ENCODE measurements around the gene PROM2.

Gene PROM2

DNA sequence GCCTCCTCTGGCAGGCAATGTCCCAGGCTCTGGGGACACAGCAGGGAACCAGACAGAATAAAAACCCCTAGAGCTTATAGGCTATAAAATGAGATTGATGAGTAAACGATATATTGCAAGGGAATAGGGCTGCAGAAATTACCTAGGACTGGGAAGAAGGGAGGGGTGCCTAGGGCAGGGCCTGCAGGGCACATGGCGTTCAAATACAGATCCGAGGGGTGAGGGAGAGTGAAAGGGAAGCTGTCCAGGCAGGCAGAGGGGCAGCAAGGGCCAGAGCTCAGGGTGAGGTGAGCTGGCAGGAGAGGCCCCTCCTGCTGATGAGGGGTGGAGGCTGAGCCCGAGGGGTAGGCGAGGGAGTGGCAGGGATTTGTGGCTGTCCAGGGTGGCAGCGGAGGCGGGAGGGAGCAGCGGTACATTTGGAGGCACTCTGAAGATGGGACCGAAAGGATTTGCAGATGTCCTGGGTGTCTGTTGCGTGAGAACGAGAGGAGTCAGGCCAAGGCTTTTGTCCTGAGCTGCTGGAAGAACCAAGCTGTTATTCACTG, 56.6 kb downstream of the PROM2 start:
- no peaks in the 10 kb centered on the region for H3K36me3 ChIP-seq (ENCODE audit: control insufficient read depth, low read depth, low read length)
- no peaks in the 10 kb centered on the region for H3K9me3 ChIP-seq (ENCODE audit: control insufficient read depth, low read depth, low read length)
- no peaks in the 10 kb centered on the region for H3K27me3 ChIP-seq (ENCODE audit: control insufficient read depth, insufficient read depth, low read length)
- H3K27ac ChIP-seq (ENCODE audit: low read length): no peak overlapping the region
- no peak overlapping the region for H3K9ac ChIP-seq (ENCODE audit: low read length)
- H3K4me1 ChIP-seq (ENCODE audit: control insufficient read depth, low read depth, low read length): no peaks in the 10 kb centered on the region
- H3K4me3 ChIP-seq (ENCODE audit: low read length): no peak overlapping the region

DNA sequence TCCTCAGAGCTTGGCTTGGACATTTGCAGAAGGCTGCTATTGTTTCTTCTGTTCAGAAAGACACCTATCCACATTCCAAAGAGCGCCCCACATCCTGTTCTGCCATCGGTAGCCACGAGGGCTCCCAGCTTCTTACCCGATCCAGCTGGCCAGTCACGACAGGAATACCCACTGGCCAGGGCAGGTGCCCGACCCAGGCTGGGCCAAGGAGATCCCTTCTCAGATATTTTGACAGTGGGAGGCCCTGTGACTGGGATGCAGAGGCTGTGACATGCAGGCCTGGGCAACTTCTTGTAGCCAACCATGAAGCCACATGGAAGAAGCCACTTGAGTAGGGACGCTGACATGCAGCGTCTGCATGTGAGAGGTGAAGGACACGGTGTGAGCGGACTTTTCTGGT, 57.4 kb downstream of the PROM2 start:
- Histone ChIP-seq H3K4me1 (ENCODE audit: control insufficient read depth, low read depth, low read length) (no peaks in the 10 kb centered on the region), H3K27ac (ENCODE audit: low read length) (no peak overlapping the region), H3K9me3 (ENCODE audit: control insufficient read depth, low read depth, low read length) (no peaks in the 10 kb centered on the region), H3K36me3 (ENCODE audit: control insufficient read depth, low read depth, low read length) (no peaks in the 10 kb centered on the region), H3K27me3 (ENCODE audit: control insufficient read depth, insufficient read depth, low read length) (no peaks in the 10 kb centered on the region), H3K4me3 (ENCODE audit: low read length) (no peak overlapping the region), H3K9ac (ENCODE audit: low read length) (no peak overlapping the region)

DNA sequence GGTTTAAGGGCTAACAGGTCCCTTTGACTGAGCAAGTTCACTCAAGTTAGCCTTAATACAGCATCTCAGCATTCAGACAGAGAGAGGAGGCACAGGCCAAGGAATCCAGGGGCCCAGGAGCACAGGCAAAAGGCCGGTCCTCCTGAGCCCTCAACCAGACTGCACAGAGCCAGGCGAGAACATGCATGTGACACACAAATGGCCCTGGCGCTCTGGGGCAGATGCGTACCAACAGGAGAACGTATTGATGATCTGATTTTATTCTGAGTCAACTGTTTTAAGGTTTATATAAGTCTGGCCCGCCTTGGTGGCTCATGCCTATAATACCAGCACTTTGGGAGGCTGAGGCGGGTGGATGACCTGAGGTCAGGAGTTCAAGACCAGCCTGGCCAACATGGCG, 57.8 kb downstream of the PROM2 start:
- Histone ChIP-seq H3K4me3 (ENCODE audit: low read length) (no peak overlapping the region), H3K4me1 (ENCODE audit: control insufficient read depth, low read depth, low read length) (no peaks in the 10 kb centered on the region), H3K27me3 (ENCODE audit: control insufficient read depth, insufficient read depth, low read length) (no peaks in the 10 kb centered on the region), H3K36me3 (ENCODE audit: control insufficient read depth, low read depth, low read length) (no peaks in the 10 kb centered on the region), H3K27ac (ENCODE audit: low read length) (no peak overlapping the region), H3K9ac (ENCODE audit: low read length) (no peak overlapping the region), H3K9me3 (ENCODE audit: control insufficient read depth, low read depth, low read length) (no peaks in the 10 kb centered on the region)

DNA sequence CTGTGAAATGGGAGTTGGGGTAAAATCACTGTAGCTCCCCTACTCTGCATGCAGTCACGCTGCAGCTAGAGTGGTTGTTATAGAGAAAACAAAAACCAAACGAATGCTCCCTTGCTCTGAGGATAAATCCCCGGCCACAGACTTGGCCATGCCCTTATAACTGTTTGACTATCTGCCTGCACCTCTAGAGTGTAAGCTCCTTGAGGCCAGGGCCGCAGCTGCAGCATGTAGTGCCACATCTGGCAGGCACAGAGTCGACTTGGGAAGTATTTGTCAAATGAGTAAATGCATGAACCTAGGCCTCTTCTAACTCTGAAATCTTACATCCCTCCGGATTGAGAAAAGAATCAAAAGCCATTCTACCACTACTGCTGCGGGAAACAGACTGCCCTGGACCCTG, 58.8 kb downstream of the PROM2 start:
- Histone ChIP-seq H3K27ac (ENCODE audit: low read length) (no peak overlapping the region), H3K27me3 (ENCODE audit: control insufficient read depth, insufficient read depth, low read length) (no peaks in the 10 kb centered on the region), H3K36me3 (ENCODE audit: control insufficient read depth, low read depth, low read length) (no peaks in the 10 kb centered on the region), H3K9ac (ENCODE audit: low read length) (no peak overlapping the region), H3K4me1 (ENCODE audit: control insufficient read depth, low read depth, low read length) (no peaks in the 10 kb centered on the region), H3K9me3 (ENCODE audit: control insufficient read depth, low read depth, low read length) (no peaks in the 10 kb centered on the region), H3K4me3 (ENCODE audit: low read length) (no peak overlapping the region)

DNA sequence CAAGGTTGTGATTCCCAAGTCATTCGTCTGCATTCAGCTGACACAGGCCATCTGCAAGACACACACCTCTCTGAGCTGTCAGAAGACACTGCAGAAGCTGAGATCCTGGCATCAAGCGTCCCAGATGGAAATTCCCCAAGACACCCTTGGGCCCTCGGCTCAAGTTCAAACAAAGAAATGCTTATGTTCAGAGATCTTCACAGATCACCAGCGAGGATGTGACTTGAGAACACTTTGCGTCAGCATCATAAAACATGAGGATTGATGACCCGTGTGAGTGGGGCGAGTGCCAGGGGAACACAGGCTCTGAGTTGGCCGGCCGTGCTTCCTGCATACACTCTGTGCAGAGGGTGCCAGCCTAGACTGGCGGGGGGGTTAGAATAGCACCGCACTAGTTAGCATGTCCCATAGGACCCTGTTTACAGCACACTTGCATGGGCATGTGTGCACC, 59.7 kb downstream of the PROM2 start:
- Histone ChIP-seq H3K4me1 (ENCODE audit: control insufficient read depth, low read depth, low read length) (no peaks in the 10 kb centered on the region), H3K27ac (ENCODE audit: low read length) (no peak overlapping the region), H3K27me3 (ENCODE audit: control insufficient read depth, insufficient read depth, low read length) (no peaks in the 10 kb centered on the region), H3K4me3 (ENCODE audit: low read length) (no peak overlapping the region), H3K9ac (ENCODE audit: low read length) (no peak overlapping the region), H3K36me3 (ENCODE audit: control insufficient read depth, low read depth, low read length) (no peaks in the 10 kb centered on the region), H3K9me3 (ENCODE audit: control insufficient read depth, low read depth, low read length) (no peaks in the 10 kb centered on the region)

DNA sequence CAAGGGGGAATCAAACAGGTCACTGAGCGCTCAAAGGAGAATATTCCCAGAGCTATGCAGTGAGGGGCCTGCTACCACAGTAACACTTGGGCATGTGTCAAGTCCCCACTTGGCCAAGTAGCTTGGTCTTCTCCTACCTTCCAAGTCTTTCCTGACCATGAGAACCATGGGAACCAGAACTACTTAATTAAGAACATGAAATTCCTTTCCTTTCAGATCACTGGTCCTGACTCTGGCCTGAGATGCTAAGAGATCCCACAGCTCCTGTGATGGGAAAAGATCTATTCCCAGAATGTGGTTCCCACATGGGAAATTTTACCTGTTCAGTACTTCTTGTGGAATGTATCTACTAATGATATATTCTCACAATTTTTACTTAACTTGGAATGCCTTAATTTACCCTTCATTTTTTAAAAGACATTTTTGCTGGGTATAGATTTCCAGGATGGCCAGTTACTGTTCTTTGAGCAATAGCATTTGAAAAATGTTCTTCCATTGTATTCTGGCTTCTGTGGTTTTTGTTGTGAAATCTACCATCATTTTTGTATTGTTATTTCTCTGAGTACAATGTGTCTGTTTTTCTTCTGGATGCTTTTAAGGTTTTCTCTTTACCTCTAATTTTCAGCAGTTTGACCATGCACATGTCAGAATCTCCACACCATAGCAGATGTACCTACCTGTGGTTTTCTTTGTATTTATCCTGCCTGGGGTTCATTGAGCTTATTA, 60.8 kb downstream of the PROM2 start:
- Histone ChIP-seq H3K4me3 (ENCODE audit: low read length) (no peak overlapping the region), H3K27me3 (ENCODE audit: control insufficient read depth, insufficient read depth, low read length) (no peaks in the 10 kb centered on the region), H3K27ac (ENCODE audit: low read length) (no peak overlapping the region), H3K9ac (ENCODE audit: low read length) (no peak overlapping the region), H3K4me1 (ENCODE audit: control insufficient read depth, low read depth, low read length) (no peaks in the 10 kb centered on the region), H3K9me3 (ENCODE audit: control insufficient read depth, low read depth, low read length) (no peaks in the 10 kb centered on the region), H3K36me3 (ENCODE audit: control insufficient read depth, low read depth, low read length) (no peaks in the 10 kb centered on the region)

DNA sequence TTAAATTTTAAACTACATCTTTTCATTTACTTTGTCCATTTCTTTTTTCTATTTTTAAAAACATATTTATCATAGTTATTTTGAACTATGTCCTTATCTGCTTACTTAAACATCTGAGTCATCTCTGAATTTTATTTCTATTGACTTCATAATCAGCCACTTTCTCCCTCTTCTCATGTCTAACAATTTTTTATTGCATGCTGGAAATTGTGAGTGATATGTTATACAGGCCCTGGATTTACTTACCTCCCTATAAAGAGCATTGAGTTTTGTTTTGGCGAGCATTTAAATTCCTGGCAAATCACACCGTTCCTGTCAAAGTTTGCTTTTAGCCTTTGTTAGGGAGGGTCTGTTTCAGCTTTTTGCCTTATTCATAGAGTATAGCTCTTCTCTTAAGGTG, 62.2 kb downstream of the PROM2 start:
- H3K4me3 ChIP-seq (ENCODE audit: low read length): no peak overlapping the region
- no peaks in the 10 kb centered on the region for H3K9me3 ChIP-seq (ENCODE audit: control insufficient read depth, low read depth, low read length)

DNA sequence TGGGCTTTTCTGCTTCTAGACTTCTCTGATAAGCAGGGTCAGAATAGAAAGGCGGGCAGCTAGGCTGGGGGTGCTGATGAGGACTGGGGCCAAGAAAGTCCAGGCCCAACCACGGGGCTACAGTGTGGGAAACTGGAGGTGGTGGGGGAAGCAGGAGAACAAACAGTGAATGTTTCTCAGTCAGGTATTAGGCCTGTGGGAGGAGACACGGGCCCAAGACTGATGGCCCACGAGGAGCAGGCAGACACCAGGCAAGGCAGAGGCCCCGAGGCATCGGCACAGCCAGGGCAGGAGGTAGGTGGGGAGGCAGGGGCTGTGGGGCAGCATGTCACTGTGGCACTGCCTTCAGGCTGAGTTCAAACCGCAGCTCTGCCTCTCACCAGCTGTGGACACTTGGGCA, 63.6 kb downstream of the PROM2 start:
- Histone ChIP-seq H3K4me3 (ENCODE audit: low read length) (no peak overlapping the region), H3K36me3 (ENCODE audit: control insufficient read depth, low read depth, low read length) (no peaks in the 10 kb centered on the region), H3K27me3 (ENCODE audit: control insufficient read depth, insufficient read depth, low read length) (no peaks in the 10 kb centered on the region), H3K9me3 (ENCODE audit: control insufficient read depth, low read depth, low read length) (no peaks in the 10 kb centered on the region), H3K27ac (ENCODE audit: low read length) (no peak overlapping the region), H3K9ac (ENCODE audit: low read length) (no peak overlapping the region), H3K4me1 (ENCODE audit: control insufficient read depth, low read depth, low read length) (no peaks in the 10 kb centered on the region)

More for the DNA sequence above, 62.2 kb downstream of the PROM2 start:
- no peak overlapping the region for H3K27ac ChIP-seq (ENCODE audit: low read length)
- no peaks in the 10 kb centered on the region for H3K4me1 ChIP-seq (ENCODE audit: control insufficient read depth, low read depth, low read length)
- no peak overlapping the region for H3K9ac ChIP-seq (ENCODE audit: low read length)
- H3K27me3 ChIP-seq (ENCODE audit: control insufficient read depth, insufficient read depth, low read length): no peaks in the 10 kb centered on the region
- no peaks in the 10 kb centered on the region for H3K36me3 ChIP-seq (ENCODE audit: control insufficient read depth, low read depth, low read length)
